ENCODE data around the gene NPAS3. TPM values are rescaled to one million over a fixed set of nuclear protein-coding genes. Genes with fewer than 3 reads are reported as not detected.

NPAS3 gene
- total RNA-seq, 1 donor from 2014 or later: 2.4 TPM

- Mint-ChIP-seq H3K27ac (ENCODE audit: unreplicated experiment) (no peak overlapping the region), H3K4me1 (ENCODE audit: low read depth, unreplicated experiment) (no peaks in the 10 kb centered on the region), H3K4me3 (ENCODE audit: unreplicated experiment) (no peak overlapping the region), H3K36me3 (ENCODE audit: unreplicated experiment) (no peaks in the 10 kb centered on the region), H3K9me3 (ENCODE audit: unreplicated experiment) (no peaks in the 10 kb centered on the region), H3K27me3 (ENCODE audit: unreplicated experiment) (no peaks in the 10 kb centered on the region)
- no peak for DNase-seq
- no peak for TF ChIP-seq CTCF (IDR thresholded peaks at IDR 0.05; ENCODE audit: partially characterized antibody, unreplicated experiment)
Observed at GRCh38 chr14:33134975-33135374, 196.3 kb downstream of the NPAS3 start.

- DNase-seq: no peak
- Mint-ChIP-seq H3K9me3 (ENCODE audit: unreplicated experiment) (no peaks in the 10 kb centered on the region), H3K4me1 (ENCODE audit: low read depth, unreplicated experiment) (no peaks in the 10 kb centered on the region), H3K27ac (ENCODE audit: unreplicated experiment) (no peak overlapping the region), H3K36me3 (ENCODE audit: unreplicated experiment) (no peaks in the 10 kb centered on the region), H3K27me3 (ENCODE audit: unreplicated experiment) (peaks cover 2% of the 10 kb centered on the region), H3K4me3 (ENCODE audit: unreplicated experiment) (no peak overlapping the region)
- no peak for TF ChIP-seq CTCF (IDR thresholded peaks at IDR 0.05; ENCODE audit: partially characterized antibody, unreplicated experiment)
Observed at GRCh38 chr14:33150666-33151428, 212.2 kb downstream of the NPAS3 start.

GRCh38 chr14:33163109-33163508 lies 224.4 kb downstream of the NPAS3 start:
- H3K4me3 Mint-ChIP-seq (ENCODE audit: unreplicated experiment): no peak overlapping the region
- DNase-seq: no peak
- H3K4me1 Mint-ChIP-seq (ENCODE audit: low read depth, unreplicated experiment): peaks cover 10% of the 10 kb centered on the region
- no peak for TF ChIP-seq CTCF (IDR thresholded peaks at IDR 0.05; ENCODE audit: partially characterized antibody, unreplicated experiment)
- H3K27ac Mint-ChIP-seq (ENCODE audit: unreplicated experiment): no peak overlapping the region
- H3K9me3 Mint-ChIP-seq (ENCODE audit: unreplicated experiment): no peaks in the 10 kb centered on the region
- no peaks in the 10 kb centered on the region for H3K36me3 Mint-ChIP-seq (ENCODE audit: unreplicated experiment)
- H3K27me3 Mint-ChIP-seq (ENCODE audit: unreplicated experiment): no peaks in the 10 kb centered on the region

GRCh38 chr14:33163600-33163999 lies 224.9 kb downstream of the NPAS3 start:
- no peaks in the 10 kb centered on the region for H3K27me3 Mint-ChIP-seq (ENCODE audit: unreplicated experiment)
- TF ChIP-seq CTCF (IDR thresholded peaks at IDR 0.05; ENCODE audit: partially characterized antibody, unreplicated experiment): no peak
- DNase-seq: no peak
- H3K36me3 Mint-ChIP-seq (ENCODE audit: unreplicated experiment): no peaks in the 10 kb centered on the region
- H3K4me1 Mint-ChIP-seq (ENCODE audit: low read depth, unreplicated experiment): peaks cover 10% of the 10 kb centered on the region
- no peaks in the 10 kb centered on the region for H3K9me3 Mint-ChIP-seq (ENCODE audit: unreplicated experiment)
- H3K27ac Mint-ChIP-seq (ENCODE audit: unreplicated experiment): no peak overlapping the region
- H3K4me3 Mint-ChIP-seq (ENCODE audit: unreplicated experiment): no peak overlapping the region

GRCh38 chr14:33165144-33165925 lies 226.7 kb downstream of the NPAS3 start:
- H3K36me3 Mint-ChIP-seq (ENCODE audit: unreplicated experiment): no peaks in the 10 kb centered on the region
- H3K4me3 Mint-ChIP-seq (ENCODE audit: unreplicated experiment): no peak overlapping the region
- DNase-seq: no peak
- H3K9me3 Mint-ChIP-seq (ENCODE audit: unreplicated experiment): no peaks in the 10 kb centered on the region
- no peak for TF ChIP-seq CTCF (IDR thresholded peaks at IDR 0.05; ENCODE audit: partially characterized antibody, unreplicated experiment)
- no peaks in the 10 kb centered on the region for H3K27me3 Mint-ChIP-seq (ENCODE audit: unreplicated experiment)
- no peak overlapping the region for H3K27ac Mint-ChIP-seq (ENCODE audit: unreplicated experiment)
- H3K4me1 Mint-ChIP-seq (ENCODE audit: low read depth, unreplicated experiment): peaks cover 10% of the 10 kb centered on the region

Data from glutamatergic neuron (in vitro differentiated cells).